ENCODE data around the gene NT5C1A.

Gene NT5C1A
- long read RNA-seq, donor 1: 0 reads
- long read RNA-seq, donor 2: 0 reads
- long read RNA-seq, donor 3: 0 reads
- long read RNA-seq, donor 4: 0 reads
- long read RNA-seq, donor 5: 0 reads
- long read RNA-seq, donor 6: 0 reads
- long read RNA-seq, donor 7, partial matches to known transcripts: 0 of 1 reads
- long read RNA-seq, donor 7, other reads (novel, unspliced or antisense): 0 of 1 reads
- long read RNA-seq, donor 8: 0 reads

- DNase-seq: peak; percentile 64
Observed at GRCh38 chr1:39671793-39672550, at the start of gene NT5C1A. Gene NT5C1A, minus strand, starts transcription at chr1:39672107. Its CDS starts 69 bp downstream, at chr1:39672038.

- DNase-seq: no peak
Observed at GRCh38 chr1:39721664-39722063, 49.8 kb upstream of the NT5C1A start.

GRCh38 chr1:39720094-39720999, 48.4 kb upstream of the NT5C1A start:
- DNase-seq: peak; percentile 27

- DNase-seq: no peak
Observed at GRCh38 chr1:39717809-39718208, 45.9 kb upstream of the NT5C1A start.

GRCh38 chr1:39713557-39713956, 41.6 kb upstream of the NT5C1A start:
- DNase-seq: no peak

- no peak for DNase-seq
Observed at GRCh38 chr1:39711966-39712340, 40.0 kb upstream of the NT5C1A start.

- no peak for DNase-seq
Observed at GRCh38 chr1:39711104-39711965, 39.4 kb upstream of the NT5C1A start.

GRCh38 chr1:39707506-39707905, 35.6 kb upstream of the NT5C1A start:
- DNase-seq: no peak

- no peak for DNase-seq
Observed at GRCh38 chr1:39704757-39705156, 32.9 kb upstream of the NT5C1A start.

GRCh38 chr1:39701049-39701439, 29.1 kb upstream of the NT5C1A start:
- DNase-seq: peak; percentile 30

- no peak for DNase-seq
Observed at GRCh38 chr1:39700348-39700747, 28.4 kb upstream of the NT5C1A start.

- no peak for DNase-seq
Observed at GRCh38 chr1:39699419-39699818, 27.5 kb upstream of the NT5C1A start.

GRCh38 chr1:39698568-39698967, 26.7 kb upstream of the NT5C1A start:
- DNase-seq: no peak

GRCh38 chr1:39696448-39696847, 24.5 kb upstream of the NT5C1A start:
- DNase-seq: no peak

- no peak for DNase-seq
Observed at GRCh38 chr1:39695016-39695415, 23.1 kb upstream of the NT5C1A start.

- DNase-seq: no peak
Observed at GRCh38 chr1:39694026-39694425, 22.1 kb upstream of the NT5C1A start.

- peak; percentile 59 for DNase-seq
Observed at GRCh38 chr1:39692152-39693074, 20.5 kb upstream of the NT5C1A start.

- peak; percentile 82 for DNase-seq
Observed at GRCh38 chr1:39691383-39692151, 19.7 kb upstream of the NT5C1A start, which contains the start of gene HPCAL4. Gene HPCAL4, minus strand, starts transcription at chr1:39691433. Its CDS starts 6,830 bp downstream, at chr1:39684603.

GRCh38 chr1:39690794-39691382, 19.0 kb upstream of the NT5C1A start:
- DNase-seq: no peak

GRCh38 chr1:39690225-39690624, 18.3 kb upstream of the NT5C1A start:
- no peak for DNase-seq

Data from right kidney (tissue), 9 donors.